GM12865 (cell line): ENCODE data around the gene SMIM26.

Source experiments
- DNase-seq: peaks from one replicate; pipeline ENCODE4 v3.0.0; 2010; ENCODE audit warnings: low read depth
- H3K4me3 ChIP-seq: 2 replicates; pipeline ENCODE4 v1.5.1; 2011; ENCODE audit warnings: mild to moderate bottlenecking, low read depth, low read length, control low read depth
- CTCF ChIP-seq: IDR thresholded peaks from 2 replicates; pipeline ENCODE4 v1.5.1; 2011; ENCODE audit warnings: low read length, control low read depth, low read depth, inconsistent platforms; ENCODE audit not compliant: insufficient read depth; ENCODE audit errors: missing control alignments

Gene SMIM26

DNA sequence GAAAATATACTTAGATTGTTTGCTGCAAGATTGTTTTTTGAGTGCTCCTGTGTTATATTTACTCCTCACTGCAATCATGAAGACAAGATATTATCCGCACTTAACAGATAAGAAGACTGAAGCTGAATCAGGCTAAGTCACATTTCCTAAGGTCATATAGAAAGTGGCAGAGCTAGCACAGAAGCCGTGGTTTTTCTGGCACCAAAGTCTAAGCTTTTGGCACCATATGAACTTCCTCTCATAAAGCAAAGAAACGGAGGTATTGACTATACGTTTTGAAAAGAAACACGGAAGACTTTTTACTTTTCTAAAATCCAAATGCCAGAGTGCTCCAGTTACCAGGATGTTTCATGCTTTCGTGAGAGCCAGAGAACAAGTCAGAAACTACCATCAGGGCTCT, 11.3 kb downstream of the SMIM26 start:
- TF ChIP-seq CTCF = no peak
- no peak for DNase-seq
- no peak overlapping the region for H3K4me3 ChIP-seq

- no peak for DNase-seq
- no peak for TF ChIP-seq CTCF
- no peak overlapping the region for H3K4me3 ChIP-seq
Measured at GRCh38 chr20:18580012-18580411, 12.8 kb downstream of the SMIM26 start.

- DNase-seq = no peak
Measured at GRCh38 chr20:18585134-18585533, 17.9 kb downstream of the SMIM26 start.

DNA sequence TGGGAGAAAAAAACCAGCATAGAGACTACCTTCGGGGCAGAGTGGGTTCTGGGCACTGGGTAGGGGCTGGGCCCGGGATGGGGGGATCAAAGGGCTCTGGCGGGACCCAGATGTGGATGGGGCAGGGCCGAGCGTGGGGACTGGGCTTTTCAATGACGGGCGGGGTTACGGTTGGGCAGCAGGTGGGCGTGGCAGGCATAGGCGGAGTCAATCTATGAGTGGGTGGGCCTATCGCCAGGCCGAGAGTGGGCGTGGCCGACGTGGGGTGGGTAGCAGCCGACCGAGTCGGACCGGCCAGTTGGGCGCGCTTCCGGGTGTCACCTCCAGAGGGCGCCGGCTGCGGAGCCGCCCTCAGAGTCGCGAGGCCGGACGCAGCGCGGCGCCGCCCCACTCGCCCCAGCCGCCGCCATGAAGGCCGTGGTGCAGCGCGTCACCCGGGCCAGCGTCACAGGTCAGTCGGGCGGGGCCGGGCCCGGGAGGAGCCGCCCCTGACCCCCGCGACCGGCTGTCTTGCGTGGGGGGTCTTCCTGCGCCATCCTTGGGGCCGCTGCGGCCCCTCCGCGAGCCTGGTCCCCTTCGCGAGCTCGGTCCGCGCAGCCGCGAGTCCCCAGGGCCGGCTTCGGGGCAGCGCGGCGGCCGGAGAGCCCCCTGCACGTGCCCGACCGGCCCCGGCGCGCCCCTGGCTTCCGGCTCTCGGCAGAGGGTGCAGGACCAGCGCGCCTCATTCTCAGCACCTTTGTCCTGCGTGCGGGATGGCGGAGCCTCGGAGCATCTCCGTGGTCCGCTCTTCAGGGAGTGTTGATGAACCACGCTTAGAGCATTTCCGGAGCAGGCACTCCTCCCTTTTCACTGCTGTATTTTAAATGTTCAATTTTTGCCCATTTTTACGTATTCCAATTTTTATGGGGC, 20.7 kb downstream of the SMIM26 start, which contains the start of gene DTD1:
TSS of gene DTD1 (plus strand) at position 390 of the 909 bp plus-strand sequence. CDS start at position 409, 19 bp downstream.
- TF ChIP-seq CTCF = peak; percentile 68
- peak; percentile 96 for DNase-seq
- H3K4me3 ChIP-seq = peak within 1 kb of the TSS; percentile 82

More at GRCh38 chr20:18585134-18585533, 17.9 kb downstream of the SMIM26 start:
- no peak for TF ChIP-seq CTCF
- no peak overlapping the region for H3K4me3 ChIP-seq

DNA sequence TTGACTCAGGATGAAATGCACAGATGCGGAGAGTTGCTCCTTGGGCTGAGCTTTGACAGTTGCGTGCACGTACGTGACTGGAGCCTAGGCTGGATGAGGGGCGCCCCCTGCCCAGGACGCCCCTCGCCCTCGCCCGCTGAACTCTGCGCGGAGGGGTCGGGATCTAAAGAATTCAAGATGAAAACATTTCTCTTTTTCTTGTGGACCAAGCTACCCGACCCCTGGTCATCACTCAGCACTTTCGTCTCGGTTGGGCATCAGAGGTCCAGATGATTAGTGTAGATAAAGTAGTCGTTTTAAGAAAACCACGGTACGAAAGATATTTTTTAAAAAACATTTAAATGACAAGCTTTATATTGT, 21.3 kb downstream of the SMIM26 start:
- H3K4me3 ChIP-seq = peak overlapping the region; percentile 82
- TF ChIP-seq CTCF = no peak
- DNase-seq = peak; percentile 16

GRCh38 chr20:18589941-18590674, 22.9 kb downstream of the SMIM26 start:
- no peak for DNase-seq
- TF ChIP-seq CTCF = no peak

More at GRCh38 chr20:18589941-18590674, 22.9 kb downstream of the SMIM26 start:
- no peak overlapping the region for H3K4me3 ChIP-seq
